Stimulated activated CD8-positive, alpha-beta memory T cell treated with anti-CD3 and anti-CD28 coated beads, Interleukin-15, amount 100 ng/mL, for 1 hour (primary cell): ENCODE results near the gene PAX5.
"Not testable (repeated sequence)": the region's sequence is repeated elsewhere in the genome, so short reads cannot be mapped to it uniquely, and the experiment has no call there.

ENCODE experiments used
- DNase-seq: peaks from one replicate; pipeline ENCODE4 v3.0.0-alpha.2; 2020; ENCODE audit warnings: low read depth

Gene PAX5

GRCh38 chr9:37033682-37034304 lies at the start of gene PAX5:
TSS of gene PAX5 (minus strand) at chr9:37034268. CDS start at chr9:37034031, 237 bp downstream.
- no peak for DNase-seq

GRCh38 chr9:37083654-37084053 lies 49.6 kb upstream of the PAX5 start:
- no peak for DNase-seq

GRCh38 chr9:37082214-37082765 lies 48.2 kb upstream of the PAX5 start:
- no peak for DNase-seq

- DNase-seq: not testable (repeated sequence)
These were observed 47.4 kb upstream of the PAX5 start for GRCh38 chr9:37081507-37081906.

- DNase-seq: not testable (repeated sequence)
These were observed 46.1 kb upstream of the PAX5 start for GRCh38 chr9:37080165-37080628.

GRCh38 chr9:37079370-37080164 lies 45.5 kb upstream of the PAX5 start:
- peak; percentile 84 for DNase-seq

- not testable (repeated sequence) for DNase-seq
These were observed 40.7 kb upstream of the PAX5 start for GRCh38 chr9:37074790-37075189.

- no peak for DNase-seq
These were observed 32.2 kb upstream of the PAX5 start for GRCh38 chr9:37066139-37066725.

GRCh38 chr9:37062336-37062735 lies 28.3 kb upstream of the PAX5 start:
- DNase-seq: no peak

GRCh38 chr9:37061768-37062167 lies 27.7 kb upstream of the PAX5 start:
- DNase-seq: no peak

GRCh38 chr9:37060833-37061232 lies 26.8 kb upstream of the PAX5 start:
- DNase-seq: no peak

GRCh38 chr9:37056046-37056920 lies 22.2 kb upstream of the PAX5 start:
- DNase-seq: no peak

GRCh38 chr9:37054363-37054720 lies 20.3 kb upstream of the PAX5 start:
- not testable (repeated sequence) for DNase-seq

- no peak for DNase-seq
These were observed 19.8 kb upstream of the PAX5 start for GRCh38 chr9:37053684-37054362.

- DNase-seq: no peak
These were observed 12.6 kb upstream of the PAX5 start for GRCh38 chr9:37046683-37047082.

- no peak for DNase-seq
These were observed 8.4 kb upstream of the PAX5 start for GRCh38 chr9:37042421-37042820.

- no peak for DNase-seq
These were observed 6.5 kb upstream of the PAX5 start for GRCh38 chr9:37040508-37041127.

GRCh38 chr9:37038943-37039464 lies 4.9 kb upstream of the PAX5 start:
- DNase-seq: no peak

GRCh38 chr9:37038302-37038942 lies 4.4 kb upstream of the PAX5 start:
- DNase-seq: no peak
